Rectal smooth muscle tissue (tissue), 1 donor: ENCODE data around the gene EZR.
A peak's percentile ranks its signal among the peaks of the same experiment; 100 is the strongest.

Experiments used
- H3K27ac ChIP-seq: one replicate; pipeline ENCODE4 v1.7.0; 2013; ENCODE audit warnings: low read depth, low read length, inconsistent platforms
- H3K27me3 ChIP-seq: one replicate; pipeline ENCODE4 v1.7.0; 2013; ENCODE audit warnings: low read length; ENCODE audit not compliant: control insufficient read depth, insufficient read depth
- H3K36me3 ChIP-seq: one replicate; pipeline ENCODE4 v1.7.0; 2013; ENCODE audit warnings: low read length; ENCODE audit not compliant: control insufficient read depth, insufficient read depth
- H3K4me1 ChIP-seq: one replicate; pipeline ENCODE4 v1.7.0; 2013; ENCODE audit warnings: low read length; ENCODE audit not compliant: control insufficient read depth, insufficient read depth
- H3K4me3 ChIP-seq: one replicate; pipeline ENCODE4 v1.7.0; 2013; ENCODE audit warnings: low read length
- H3K9ac ChIP-seq: one replicate; pipeline ENCODE4 v1.7.0; 2013; ENCODE audit warnings: low read length

Gene EZR

DNA sequence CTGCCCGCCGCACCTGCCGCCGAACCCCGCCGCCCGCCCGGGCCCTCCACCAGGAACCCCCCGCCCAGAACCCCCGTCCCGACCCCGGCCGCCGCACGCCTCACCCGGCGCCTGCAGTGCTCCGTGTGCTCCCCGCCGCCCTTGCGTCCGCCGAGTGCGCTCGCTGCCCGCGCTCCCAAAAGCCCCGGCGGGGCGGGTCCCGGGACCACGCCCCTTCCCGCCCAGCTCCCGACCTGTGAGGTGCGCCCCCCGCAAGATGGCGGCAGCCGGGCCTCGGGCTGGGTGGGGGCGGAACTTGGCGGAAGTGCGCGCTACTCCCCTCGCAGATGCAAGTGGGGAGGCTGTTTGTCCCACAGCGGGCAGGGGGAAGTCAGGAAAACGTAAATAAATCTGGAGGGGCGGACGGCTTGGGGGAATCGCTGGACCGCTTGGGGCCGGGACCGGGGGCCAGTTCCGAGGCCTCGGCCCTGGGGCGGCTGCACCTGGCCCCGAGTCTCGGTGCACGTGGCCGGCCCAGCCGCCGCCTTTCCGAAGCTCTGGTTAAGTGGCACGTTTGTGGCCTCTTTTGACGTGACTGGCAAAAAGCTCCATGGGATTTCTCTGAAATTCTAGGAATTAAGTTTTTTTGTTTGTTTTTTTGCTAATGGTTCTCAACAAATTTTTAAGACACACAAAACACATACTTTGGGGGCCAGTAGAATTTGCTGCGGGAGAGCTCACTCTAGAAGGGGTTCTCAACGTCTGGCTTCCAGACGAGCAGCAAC lies at the start of gene EZR:
Gene EZR (minus strand): TSS at position 156 of the 764 bp plus-strand sequence. CDS start 1,275 bp downstream, outside the sequence.
- Histone ChIP-seq H3K4me1 (no peaks in the 10 kb centered on the region), H3K9ac (peak within 1 kb of the TSS; percentile 62), H3K27me3 (no peaks in the 10 kb centered on the region), H3K4me3 (peak within 1 kb of the TSS; percentile 77), H3K27ac (peak within 1 kb of the TSS; percentile 88), H3K36me3 (no peaks in the 10 kb centered on the region)

DNA sequence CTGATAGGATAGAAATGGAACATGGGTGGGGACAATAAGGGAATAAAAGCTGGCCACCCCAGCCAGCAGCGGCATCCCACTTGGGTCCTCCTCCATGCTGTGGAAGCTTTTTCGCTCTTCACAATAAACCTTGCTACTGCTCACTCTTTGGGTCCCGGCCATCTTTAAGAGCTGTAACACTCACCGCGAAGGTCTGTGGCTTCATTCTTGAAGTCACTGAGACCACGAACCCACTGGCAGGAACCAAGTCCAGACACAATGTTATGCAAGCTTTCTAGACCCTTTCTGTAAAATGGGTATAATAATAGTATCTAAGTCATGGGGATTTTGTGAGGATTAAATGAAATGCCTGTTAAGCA lies 48.9 kb upstream of the EZR start:
- no peak overlapping the region for H3K27ac ChIP-seq
- no peak overlapping the region for H3K4me3 ChIP-seq
- H3K4me1 ChIP-seq = no peaks in the 10 kb centered on the region
- H3K9ac ChIP-seq = no peak overlapping the region
- no peaks in the 10 kb centered on the region for H3K27me3 ChIP-seq
- H3K36me3 ChIP-seq = no peaks in the 10 kb centered on the region

DNA sequence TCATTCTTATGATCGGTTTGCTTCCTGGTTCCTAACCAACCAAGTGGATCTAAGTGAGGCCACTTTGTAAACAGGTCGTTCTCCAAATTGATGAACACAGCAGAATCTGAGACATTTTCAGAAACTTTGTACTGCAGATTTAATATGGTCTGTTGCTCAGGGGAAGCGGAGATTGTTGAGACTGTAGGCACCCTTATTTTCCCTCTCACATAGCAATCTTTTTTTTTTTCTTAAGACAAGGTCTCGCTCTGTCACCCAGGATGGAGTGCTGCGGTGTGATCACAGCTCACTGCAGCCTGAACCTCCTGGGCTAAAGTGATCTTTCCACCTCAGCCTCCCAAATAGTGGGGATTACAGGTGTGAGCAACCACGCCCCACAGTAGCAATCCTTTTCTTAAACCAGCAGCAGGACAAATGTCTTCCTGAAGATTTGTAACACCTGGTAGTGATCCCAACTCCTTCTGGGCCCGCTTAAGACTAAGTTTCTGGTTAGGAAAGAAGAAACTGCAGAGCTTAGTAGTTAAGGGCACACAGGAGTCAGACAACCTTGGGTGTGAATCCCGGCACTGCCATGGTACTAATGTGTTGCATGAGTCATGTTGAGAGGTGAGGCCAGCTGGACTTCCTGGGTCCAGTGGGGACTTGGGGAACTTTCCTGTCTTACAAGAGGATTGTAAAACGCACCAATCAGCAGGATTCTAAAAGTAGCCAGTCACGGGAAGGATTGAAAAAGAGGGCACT lies 48.4 kb upstream of the EZR start:
- no peaks in the 10 kb centered on the region for H3K27me3 ChIP-seq
- no peaks in the 10 kb centered on the region for H3K4me1 ChIP-seq
- no peak overlapping the region for H3K9ac ChIP-seq
- H3K27ac ChIP-seq = no peak overlapping the region
- no peak overlapping the region for H3K4me3 ChIP-seq
- H3K36me3 ChIP-seq = no peaks in the 10 kb centered on the region

DNA sequence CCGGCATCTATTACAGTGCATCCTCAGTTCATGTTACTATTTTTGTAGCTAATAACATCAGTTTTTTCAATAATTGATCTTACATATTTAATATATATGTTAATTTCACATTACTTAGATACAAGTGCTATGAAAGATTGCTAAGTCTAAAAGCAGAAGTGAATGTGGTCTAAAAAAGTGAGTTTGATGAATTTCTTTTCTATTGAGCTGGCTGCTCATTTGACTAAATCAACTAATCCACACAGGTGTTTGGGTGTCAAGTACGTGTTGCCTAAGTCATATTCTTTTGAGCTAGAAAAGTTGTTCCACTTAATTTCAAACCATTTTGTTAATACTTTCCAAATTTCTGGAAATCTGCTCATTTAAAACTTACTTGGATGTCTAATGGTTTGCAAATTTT lies 46.6 kb upstream of the EZR start:
- H3K27ac ChIP-seq = no peak overlapping the region

DNA sequence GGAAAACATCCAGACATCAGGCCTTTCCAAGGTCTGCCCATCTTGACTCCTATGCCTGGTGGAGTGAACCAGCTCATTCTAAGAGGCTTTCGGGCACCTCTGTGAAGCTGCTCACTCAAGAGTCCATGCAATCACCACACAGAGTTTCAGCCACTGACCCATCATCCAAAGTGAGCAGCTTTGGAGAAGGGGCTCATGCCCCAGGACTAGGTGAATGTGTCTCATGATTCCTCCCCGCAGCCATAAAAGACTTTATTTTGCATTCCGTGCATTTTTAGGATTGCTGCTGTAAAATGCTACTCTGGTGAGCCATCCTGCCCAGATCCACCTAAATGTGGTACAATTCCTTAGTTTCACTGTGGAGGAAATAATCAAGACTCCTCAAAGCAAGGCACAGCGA lies 44.5 kb upstream of the EZR start:
- H3K9ac ChIP-seq = no peak overlapping the region
- H3K27ac ChIP-seq = no peak overlapping the region
- H3K27me3 ChIP-seq = no peaks in the 10 kb centered on the region
- H3K36me3 ChIP-seq = no peaks in the 10 kb centered on the region
- H3K4me3 ChIP-seq = no peak overlapping the region
- no peaks in the 10 kb centered on the region for H3K4me1 ChIP-seq

More for the DNA sequence above, 46.6 kb upstream of the EZR start:
- no peaks in the 10 kb centered on the region for H3K27me3 ChIP-seq
- H3K36me3 ChIP-seq = no peaks in the 10 kb centered on the region
- no peak overlapping the region for H3K4me3 ChIP-seq
- H3K4me1 ChIP-seq = no peaks in the 10 kb centered on the region
- no peak overlapping the region for H3K9ac ChIP-seq

DNA sequence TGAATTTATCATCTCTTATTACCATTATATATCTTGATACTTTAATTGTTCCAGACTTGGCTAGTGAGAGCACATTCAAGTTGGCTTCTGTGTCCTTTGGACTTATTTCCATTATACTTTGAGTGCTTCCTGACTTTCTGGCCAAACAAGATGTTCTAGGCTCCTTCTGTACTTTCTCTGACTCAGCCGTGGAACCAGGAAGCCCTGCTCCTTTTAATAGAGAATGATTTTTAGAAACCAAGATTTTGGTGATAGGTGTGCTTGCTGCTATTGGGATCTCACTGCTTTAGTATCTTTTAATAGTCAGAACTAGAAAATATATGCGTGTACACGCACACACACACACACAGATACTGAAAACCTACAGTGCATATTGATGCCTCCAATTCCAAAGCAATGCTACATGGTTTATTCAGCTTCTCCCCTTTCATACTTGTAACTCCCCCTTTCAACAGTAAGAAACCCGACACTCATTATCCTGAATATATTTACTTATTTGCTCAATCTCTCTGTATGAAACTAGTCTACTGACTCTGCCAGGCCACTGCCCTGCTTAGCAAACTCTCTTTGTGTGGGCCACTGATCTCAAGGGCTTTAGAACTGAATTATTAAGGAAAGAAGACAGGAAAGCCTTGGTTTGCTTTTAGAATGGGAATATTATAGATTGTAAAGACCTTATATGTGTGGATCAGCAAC lies 42.7 kb upstream of the EZR start:
- no peaks in the 10 kb centered on the region for H3K27me3 ChIP-seq
- H3K4me1 ChIP-seq = no peaks in the 10 kb centered on the region
- no peak overlapping the region for H3K27ac ChIP-seq
- H3K9ac ChIP-seq = no peak overlapping the region
- no peak overlapping the region for H3K4me3 ChIP-seq
- no peaks in the 10 kb centered on the region for H3K36me3 ChIP-seq

DNA sequence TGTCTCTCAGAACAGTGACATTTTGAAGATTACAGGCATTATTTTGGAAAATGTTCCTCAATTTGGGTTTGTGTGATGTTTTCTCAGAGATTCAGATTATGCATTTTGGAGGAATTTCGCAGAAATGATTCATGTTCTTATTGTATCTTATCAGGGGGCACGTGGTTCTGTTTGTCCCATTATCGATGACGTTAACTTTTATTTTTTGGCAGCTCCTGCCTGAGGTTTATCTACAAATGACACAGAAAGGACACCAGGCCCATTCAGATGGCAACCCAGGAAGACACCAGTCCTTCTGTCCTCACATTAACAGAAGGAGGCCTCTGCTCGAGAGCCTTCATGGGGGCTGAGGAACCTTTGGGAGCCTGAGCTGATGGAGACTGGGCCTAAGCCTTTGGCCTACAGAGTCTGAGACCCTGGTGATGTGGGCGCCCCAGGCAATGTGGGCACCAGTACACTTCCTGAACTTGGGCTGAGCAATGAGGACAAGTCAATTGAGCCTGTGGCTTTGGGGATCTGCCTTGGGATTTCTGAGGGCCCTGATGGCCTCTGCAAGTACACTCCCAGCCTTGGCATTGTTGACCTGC lies 41.2 kb upstream of the EZR start:
- H3K4me1 ChIP-seq = peaks cover 5% of the 10 kb centered on the region
- H3K4me3 ChIP-seq = no peak overlapping the region
- H3K36me3 ChIP-seq = no peaks in the 10 kb centered on the region
- H3K27ac ChIP-seq = no peak overlapping the region
- no peaks in the 10 kb centered on the region for H3K27me3 ChIP-seq
- H3K9ac ChIP-seq = no peak overlapping the region

DNA sequence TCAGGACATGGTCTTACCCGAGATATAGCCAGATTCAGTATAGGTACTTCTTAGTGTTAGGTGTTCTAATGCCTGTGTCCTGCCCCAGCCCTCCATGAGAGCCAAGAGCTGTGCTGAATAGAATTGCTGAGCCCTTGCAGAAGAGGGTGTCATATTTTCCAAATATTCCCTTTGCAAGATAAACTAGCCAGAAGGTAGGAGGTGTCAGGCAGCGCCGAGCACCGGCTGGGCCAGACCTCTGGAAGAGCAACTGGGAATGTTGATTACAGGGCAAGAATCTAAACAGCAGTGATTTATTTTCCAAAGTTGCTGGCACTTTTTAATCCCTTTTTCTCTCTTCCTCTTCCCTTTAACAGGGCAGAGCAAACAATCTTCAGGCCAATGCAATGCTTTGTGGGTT lies 37.1 kb upstream of the EZR start:
- Histone ChIP-seq H3K4me3 (no peak overlapping the region), H3K27me3 (no peaks in the 10 kb centered on the region), H3K9ac (no peak overlapping the region), H3K4me1 (peaks cover 16% of the 10 kb centered on the region), H3K27ac (no peak overlapping the region), H3K36me3 (no peaks in the 10 kb centered on the region)

DNA sequence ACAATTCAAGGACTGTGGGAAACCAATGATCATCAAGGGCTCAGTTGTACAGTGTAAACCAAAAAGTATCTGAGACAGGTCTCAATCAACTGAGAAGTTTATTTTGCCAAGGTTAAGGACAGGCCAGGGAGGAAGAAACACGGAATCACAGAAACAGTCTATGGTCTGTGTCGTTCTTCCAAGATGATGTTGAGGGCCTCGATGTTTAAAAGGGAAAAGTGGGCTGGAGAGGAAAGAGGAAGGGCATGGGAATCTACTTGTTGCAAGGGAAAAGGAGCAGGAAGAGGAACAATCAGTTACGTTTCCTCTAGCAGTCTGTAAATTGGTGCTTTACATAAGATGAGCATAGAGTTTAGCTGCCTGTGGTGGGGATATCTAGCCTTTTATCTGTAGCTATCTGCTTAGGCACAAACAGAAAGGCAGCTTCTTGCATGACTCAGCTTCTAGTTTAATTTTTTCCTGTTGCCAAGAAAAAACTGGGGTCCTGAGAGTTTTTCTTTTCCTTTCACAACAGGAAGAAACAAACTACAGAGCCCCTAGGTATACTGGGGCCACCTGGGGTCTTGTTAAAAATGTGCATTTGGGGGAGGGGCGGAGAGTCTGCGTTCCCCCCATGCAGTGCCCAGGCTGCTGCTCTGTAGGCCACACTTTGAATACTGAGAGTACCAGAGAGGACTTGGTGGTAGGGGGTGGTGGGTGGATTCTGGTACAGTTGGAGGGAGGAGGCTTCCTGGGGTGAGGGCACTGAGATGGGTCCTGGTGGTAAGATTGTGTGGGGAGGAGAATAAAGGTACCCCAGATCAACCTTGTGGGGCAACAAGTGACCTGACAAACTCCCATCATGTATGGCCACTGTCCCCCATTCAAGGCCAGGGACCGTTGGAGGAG lies 35.3 kb upstream of the EZR start:
- Histone ChIP-seq H3K9ac (no peak overlapping the region), H3K4me1 (peaks cover 24% of the 10 kb centered on the region), H3K27ac (no peak overlapping the region), H3K27me3 (no peaks in the 10 kb centered on the region), H3K36me3 (no peaks in the 10 kb centered on the region), H3K4me3 (peak overlapping the region; percentile 7)

DNA sequence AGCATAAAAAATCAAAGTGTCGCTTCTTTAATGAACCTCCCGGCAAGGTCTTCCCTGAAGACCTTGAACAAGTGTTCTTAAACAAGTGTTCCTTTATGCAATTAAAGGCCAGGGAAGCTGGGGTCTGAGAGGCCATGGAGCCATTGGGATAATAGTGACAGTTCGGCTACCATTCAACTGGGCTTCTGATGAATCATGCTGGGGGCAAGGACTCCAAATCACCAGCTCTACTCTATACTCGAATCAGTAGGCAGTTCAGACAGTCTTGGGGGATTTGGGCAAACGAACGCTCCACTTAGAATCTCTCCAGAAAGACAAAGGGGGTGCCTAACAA lies 34.7 kb upstream of the EZR start:
- Histone ChIP-seq H3K27ac (no peak overlapping the region), H3K4me1 (peaks cover 27% of the 10 kb centered on the region), H3K4me3 (peak overlapping the region; percentile 7), H3K9ac (no peak overlapping the region), H3K36me3 (no peaks in the 10 kb centered on the region), H3K27me3 (no peaks in the 10 kb centered on the region)

DNA sequence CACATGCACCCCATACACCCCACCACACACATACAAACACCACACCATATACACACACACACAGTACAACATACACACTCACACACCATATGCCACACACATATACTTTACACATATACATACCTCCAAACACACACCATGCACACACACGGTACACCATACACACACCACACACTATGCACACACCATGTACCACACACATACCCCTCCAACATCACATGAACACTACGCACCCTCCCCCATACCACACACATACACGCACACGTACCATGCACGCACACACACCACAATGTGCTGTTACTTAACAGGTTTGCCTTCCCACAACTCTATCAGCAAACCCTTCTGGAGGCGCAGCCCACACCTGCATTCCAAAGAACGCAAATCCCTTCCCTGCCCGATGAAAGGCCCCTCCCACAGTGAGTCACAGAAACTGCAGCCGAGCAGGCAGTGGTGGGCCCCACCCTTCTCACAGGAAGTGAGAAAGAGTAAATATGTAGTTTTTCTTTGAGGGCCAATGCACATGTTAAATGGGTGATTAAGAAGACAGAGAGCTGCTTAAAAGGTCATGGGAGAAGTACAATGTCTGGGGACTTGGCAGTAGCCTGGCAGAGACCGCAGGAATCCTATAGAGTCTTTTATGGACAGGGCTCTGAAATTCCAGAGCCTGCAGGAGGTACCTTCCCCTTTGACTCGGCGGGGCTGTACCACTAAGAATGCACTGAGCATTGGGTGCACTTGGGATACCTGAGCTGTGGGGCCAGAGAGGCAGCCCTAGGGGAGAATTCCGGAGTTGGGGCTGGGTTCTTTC lies 34.1 kb upstream of the EZR start:
- Histone ChIP-seq H3K4me3 (peak overlapping the region; percentile 62), H3K4me1 (peaks cover 27% of the 10 kb centered on the region), H3K9ac (peak overlapping the region; percentile 54), H3K27ac (no peak overlapping the region), H3K36me3 (no peaks in the 10 kb centered on the region), H3K27me3 (no peaks in the 10 kb centered on the region)
